Fibroblast of the aortic adventitia (primary cell): ENCODE data around the gene GRAMD1B. TPM values are rescaled to one million over a fixed set of nuclear protein-coding genes. Genes with fewer than 3 reads are reported as not detected.

ENCODE experiments used
- DNase-seq: peaks from one replicate; pipeline ENCODE4 v3.0.0-alpha.2; 2010; ENCODE audit warnings: low read depth
- H3K4me3 ChIP-seq: 2 replicates; pipeline ENCODE4 v1.5.1; 2011; ENCODE audit warnings: low read depth, mild to moderate bottlenecking, control low read depth, low read length, moderate library complexity
- total RNA-seq: library from RNA; depleted of rRNA; stranded (reverse); fragments of >200 nt; gene quantifications from 2 replicates; pipeline ENCODE4 v1.2.3, GENCODE V29; 2012; ENCODE audit warnings: low replicate concordance
- TF ChIP-seq, protein P1 (sequence below): IDR thresholded peaks from 2 replicates; pipeline ENCODE4 v1.5.1; 2011; ENCODE audit warnings: mild to moderate bottlenecking, low read length, control low read depth, inconsistent platforms; ENCODE audit not compliant: insufficient read depth

Gene GRAMD1B
- total RNA-seq, 1 donor = 11.0 TPM

DNA sequence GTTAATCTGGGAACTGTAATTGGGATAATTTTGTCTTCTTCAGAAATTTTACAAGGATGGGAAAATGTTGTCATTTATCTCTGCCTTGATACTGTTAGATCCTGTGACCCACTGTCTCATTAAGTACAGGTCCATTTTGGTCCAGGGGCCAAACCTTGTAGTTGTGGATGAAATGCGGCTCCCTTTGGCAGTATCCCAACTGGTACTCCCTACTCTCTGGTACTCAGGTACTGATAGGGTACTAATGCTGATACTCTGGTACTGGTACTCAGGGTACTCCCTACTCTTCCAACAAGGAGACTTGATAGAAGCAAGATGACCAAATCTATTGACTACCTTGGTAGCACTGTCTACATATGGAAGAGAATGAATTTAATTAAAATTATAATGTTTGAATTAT, 97.9 kb downstream of the GRAMD1B start:
- TF ChIP-seq, protein P1, sequence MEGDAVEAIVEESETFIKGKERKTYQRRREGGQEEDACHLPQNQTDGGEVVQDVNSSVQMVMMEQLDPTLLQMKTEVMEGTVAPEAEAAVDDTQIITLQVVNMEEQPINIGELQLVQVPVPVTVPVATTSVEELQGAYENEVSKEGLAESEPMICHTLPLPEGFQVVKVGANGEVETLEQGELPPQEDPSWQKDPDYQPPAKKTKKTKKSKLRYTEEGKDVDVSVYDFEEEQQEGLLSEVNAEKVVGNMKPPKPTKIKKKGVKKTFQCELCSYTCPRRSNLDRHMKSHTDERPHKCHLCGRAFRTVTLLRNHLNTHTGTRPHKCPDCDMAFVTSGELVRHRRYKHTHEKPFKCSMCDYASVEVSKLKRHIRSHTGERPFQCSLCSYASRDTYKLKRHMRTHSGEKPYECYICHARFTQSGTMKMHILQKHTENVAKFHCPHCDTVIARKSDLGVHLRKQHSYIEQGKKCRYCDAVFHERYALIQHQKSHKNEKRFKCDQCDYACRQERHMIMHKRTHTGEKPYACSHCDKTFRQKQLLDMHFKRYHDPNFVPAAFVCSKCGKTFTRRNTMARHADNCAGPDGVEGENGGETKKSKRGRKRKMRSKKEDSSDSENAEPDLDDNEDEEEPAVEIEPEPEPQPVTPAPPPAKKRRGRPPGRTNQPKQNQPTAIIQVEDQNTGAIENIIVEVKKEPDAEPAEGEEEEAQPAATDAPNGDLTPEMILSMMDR = no peak
- no peak overlapping the region for H3K4me3 ChIP-seq
- DNase-seq = no peak

GRCh38 chr11:123531325-123531724, 101.3 kb downstream of the GRAMD1B start:
- TF ChIP-seq, protein P1 = no peak
- no peak for DNase-seq
- H3K4me3 ChIP-seq = no peak overlapping the region

GRCh38 chr11:123532131-123532530, 102.1 kb downstream of the GRAMD1B start:
- no peak for DNase-seq
- no peak overlapping the region for H3K4me3 ChIP-seq
- TF ChIP-seq, protein P1 = no peak

- DNase-seq = peak; percentile 32
- H3K4me3 ChIP-seq = no peak overlapping the region
- TF ChIP-seq, protein P1 = no peak
Observed at GRCh38 chr11:123535401-123535800, 105.3 kb downstream of the GRAMD1B start.

DNA sequence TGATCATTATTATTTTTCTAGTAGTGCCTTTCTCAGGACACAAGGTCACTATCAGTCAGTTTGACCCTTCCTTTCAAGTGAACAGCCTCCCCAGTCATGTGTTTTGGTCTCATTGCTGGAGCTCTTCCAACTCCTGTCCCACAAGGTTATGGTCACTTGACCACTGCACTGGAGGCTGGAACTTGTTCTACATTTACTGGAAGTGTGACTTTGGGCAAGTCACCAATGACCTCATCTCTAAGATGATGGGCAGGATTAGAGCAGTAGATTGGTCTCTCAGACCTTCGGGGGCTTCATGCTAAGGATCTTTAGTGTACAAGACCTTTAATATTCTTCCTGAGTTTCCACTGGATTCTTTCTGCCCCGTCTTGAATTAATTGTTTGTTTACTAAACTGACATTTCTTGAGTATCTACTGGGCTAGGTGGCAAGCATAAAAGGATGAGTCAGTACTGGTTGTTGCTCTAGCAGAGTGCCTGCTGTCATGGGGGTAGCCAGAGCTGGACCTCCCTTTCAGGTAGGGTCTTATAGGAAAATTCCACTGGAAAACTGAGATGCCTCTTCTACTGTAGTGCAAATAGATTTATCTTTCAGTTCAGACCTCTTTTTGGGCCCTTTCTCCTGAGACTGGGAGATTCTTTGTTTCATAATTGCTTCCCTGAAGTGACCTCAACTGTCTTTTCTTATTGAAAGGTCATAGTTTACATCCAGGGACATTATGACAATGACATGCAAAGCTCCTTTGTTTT, 106.8 kb downstream of the GRAMD1B start:
- TF ChIP-seq, protein P1 = no peak
- H3K4me3 ChIP-seq = no peak overlapping the region
- DNase-seq = no peak

GRCh38 chr11:123537726-123538125, 107.7 kb downstream of the GRAMD1B start:
- TF ChIP-seq, protein P1 = no peak
- DNase-seq = no peak
- no peak overlapping the region for H3K4me3 ChIP-seq

DNA sequence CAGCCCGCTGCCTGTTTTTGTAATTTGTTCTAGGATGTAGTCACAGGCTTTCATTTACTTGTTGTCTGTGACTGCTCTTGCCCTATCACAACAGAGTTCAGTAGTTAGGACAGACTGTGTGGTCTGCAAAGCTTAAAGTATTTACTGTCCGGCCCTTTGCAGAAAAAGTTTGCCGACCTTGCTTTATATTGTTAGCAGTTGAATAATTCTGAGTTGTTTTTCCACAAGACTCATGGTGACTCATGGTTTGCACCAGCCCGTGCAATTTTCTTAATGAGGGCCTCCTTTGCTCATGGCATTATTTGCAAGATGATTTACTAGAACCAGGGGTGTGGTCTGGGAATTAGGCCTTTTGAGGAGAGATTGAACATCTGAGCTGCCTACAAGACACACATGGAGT, 113.7 kb downstream of the GRAMD1B start:
- DNase-seq = peak; percentile 80
- no peak overlapping the region for H3K4me3 ChIP-seq
- TF ChIP-seq, protein P1 = no peak
